Endothelial cell of umbilical vein (primary cell): ENCODE data around the gene MBD3. TPM values are rescaled to one million over a fixed set of nuclear protein-coding genes. Genes with fewer than 3 reads are reported as not detected.

ENCODE experiments used
- BruUV-seq: library from RNA; stranded (reverse); fragments of 400-500 nt; replicated peaks from 2 replicates; lab custom pipeline; 2021; lab: Mats Ljungman, UMichigan
- CTCF ChIA-PET: fragments of 300-600, 350-600 bp; sonication (Branson Sonifier 250); formaldehyde crosslinking; loops from one replicate; lab custom pipeline; 2021; ENCODE audit warnings: antibody characterized with exemption, inconsistent platforms; lab: Charles Lee
- POLR2A ChIA-PET: fragments of 300-600, 350-600 bp; sonication (Branson Sonifier 250); formaldehyde crosslinking; loops from one replicate; lab custom pipeline; 2021; ENCODE audit warnings: antibody characterized with exemption, inconsistent platforms; lab: Charles Lee
- DNase-seq: peaks from one replicate; pipeline ENCODE4 v3.0.0-alpha.2; 2011; ENCODE audit warnings: low read depth, low spot score
- FAIRE-seq: peaks from 2 replicates; lab custom pipeline; 2011; peaks lifted over from hg19 to GRCh38; lab: Jason Lieb, UNC
- H2AFZ ChIP-seq: 2 replicates; pipeline ENCODE4 v1.6.0; 2012; ENCODE audit warnings: low read depth, low read length, control low read depth, inconsistent platforms
- H3K27ac ChIP-seq: 2 replicates; pipeline ENCODE4 v1.5.1; 2011; ENCODE audit warnings: low read depth, mild to moderate bottlenecking, control low read depth, low read length, moderate library complexity; ENCODE audit not compliant: insufficient read depth
- H3K27me3 ChIP-seq, 2 experiments: 2 replicates each; pipeline versions ENCODE4 v1.6.0 to v1.6.1; 2011; ENCODE audit warnings: low read length in 2 of 2, mixed read lengths in 1 of 2; ENCODE audit not compliant: control insufficient read depth in 2 of 2, insufficient read depth in 2 of 2
- H3K36me3 ChIP-seq, 2 experiments: 2 replicates in 1 of 2; 3 replicates in 1 of 2; pipeline ENCODE4 v1.5.1; 2011; ENCODE audit warnings: low read length in 2 of 2, mild to moderate bottlenecking in 1 of 2, moderate library complexity in 1 of 2; ENCODE audit not compliant: control insufficient read depth in 2 of 2, insufficient read depth in 2 of 2; ENCODE audit errors: extremely low read depth in 1 of 2
- H3K4me1 ChIP-seq: 3 replicates; pipeline ENCODE4 v1.5.1; 2011; ENCODE audit warnings: mild to moderate bottlenecking, low read length; ENCODE audit not compliant: control insufficient read depth, insufficient read depth; ENCODE audit errors: extremely low read depth
- H3K4me2 ChIP-seq: 2 replicates; pipeline ENCODE4 v1.6.1; 2011; ENCODE audit warnings: low read length, control low read depth, mixed read lengths; ENCODE audit not compliant: insufficient read depth
- H3K4me3 ChIP-seq, 3 experiments: fragments of 200-600 bp in 1 of 3; sonication (generic), shearing (Covaris generic) in 1 of 3; replicated peaks in 1 of 3; 2 replicates each; pipeline ENCODE4 v1.5.1; 2011 to 2016; ENCODE audit warnings: control low read depth in 3 of 3, low read length in 3 of 3, mild to moderate bottlenecking in 2 of 3, inconsistent platforms in 1 of 3, low read depth in 1 of 3, moderate library complexity in 1 of 3; ENCODE audit not compliant: insufficient read depth in 1 of 3
- H3K79me2 ChIP-seq: 2 replicates; pipeline ENCODE4 v1.6.0; 2012; ENCODE audit warnings: low read length, inconsistent platforms; ENCODE audit not compliant: control insufficient read depth, insufficient read depth
- H3K9ac ChIP-seq: replicated peaks from 2 replicates; pipeline ENCODE3; 2011; ENCODE audit warnings: low read length, control low read depth; ENCODE audit not compliant: insufficient read depth; ENCODE audit errors: extremely low read depth
- H3K9me1 ChIP-seq: replicated peaks from 3 replicates; pipeline ENCODE4 v1.6.0; 2011; ENCODE audit warnings: mild to moderate bottlenecking, low read length; ENCODE audit not compliant: control insufficient read depth, insufficient read depth; ENCODE audit errors: extremely low read depth
- H3K9me3 ChIP-seq: replicated peaks from 2 replicates; pipeline ENCODE4 v1.5.1; 2012; ENCODE audit warnings: low read length, inconsistent platforms; ENCODE audit not compliant: control insufficient read depth, insufficient read depth
- H4K20me1 ChIP-seq: replicated peaks from 2 replicates; pipeline ENCODE3; 2011; ENCODE audit warnings: mild to moderate bottlenecking, low read length; ENCODE audit not compliant: control insufficient read depth, insufficient read depth; ENCODE audit errors: extremely low read depth
- CTCF ChIP-seq, 2 donors: IDR thresholded peaks; 1 replicate in 1 of 2; 2 replicates in 1 of 2; pipeline ENCODE4 v1.5.1; 2011; ENCODE audit warnings: low read length in 2 of 2, mild to moderate bottlenecking in 2 of 2, moderate library complexity in 2 of 2, control low read depth in 1 of 2, inconsistent platforms in 1 of 2, low read depth in 1 of 2; ENCODE audit not compliant: insufficient read depth in 1 of 2; ENCODE audit errors: extremely low read depth in 1 of 2
- EZH2 ChIP-seq: IDR thresholded peaks from 2 replicates; pipeline ENCODE4 v1.6.1; 2012; ENCODE audit warnings: borderline replicate concordance, low read depth, mild to moderate bottlenecking, moderate library complexity, low read length, inconsistent platforms; ENCODE audit not compliant: severe bottlenecking
- FOS ChIP-seq: IDR thresholded peaks from 2 replicates; pipeline ENCODE4 v1.6.1; 2011; ENCODE audit warnings: mild to moderate bottlenecking, low read length, moderate library complexity, borderline replicate concordance; ENCODE audit not compliant: insufficient read depth
- GATA2 ChIP-seq: IDR thresholded peaks from 2 replicates; pipeline ENCODE4 v1.7.0; 2011; ENCODE audit warnings: low read depth, mild to moderate bottlenecking, moderate library complexity, mixed read lengths, low read length; ENCODE audit not compliant: insufficient read length, insufficient read depth
- JUN ChIP-seq: IDR thresholded peaks from 2 replicates; pipeline ENCODE4 v1.6.1; 2011; ENCODE audit warnings: borderline replicate concordance, low read depth; ENCODE audit not compliant: insufficient read length, insufficient read depth
- MAX ChIP-seq: IDR thresholded peaks from 2 replicates; pipeline ENCODE4 v1.6.1; 2011; ENCODE audit not compliant: insufficient read depth, insufficient read length
- MYC ChIP-seq: IDR thresholded peaks from one replicate; pipeline ENCODE4 v1.6.1; 2011; ENCODE audit warnings: mild to moderate bottlenecking, low read depth, low read length
- POLR2A ChIP-seq: IDR thresholded peaks from 2 replicates; pipeline ENCODE4 v1.6.1; 2012; ENCODE audit warnings: low read depth, mild to moderate bottlenecking, control low read depth, low read length
- POLR2AphosphoS5 ChIP-seq: IDR thresholded peaks from 2 replicates; pipeline ENCODE4 v1.6.1; 2012; ENCODE audit warnings: low read depth, mild to moderate bottlenecking, control low read depth, low read length, moderate library complexity; ENCODE audit not compliant: insufficient read depth
- dilution Hi-C: fragments of 300-500 bp; cut with MboI; formaldehyde crosslinking; loops from one replicate; pipeline ENCODE4 v1.15.0; 2019; ENCODE audit warnings: low sequenced_read_pairs; ENCODE audit not compliant: extremely low pct_ligation_motif_present
- intact Hi-C: fragments of 100-400 bp; cut with micrococcal nuclease; formaldehyde crosslinking; loops from one replicate; pipeline ENCODE4 v1.10.0; 2022
- polyA plus RNA-seq, 4 experiments: library from polyadenylated mRNA; depleted of rRNA in 3 of 4; stranded (reverse) in 3 of 4; unstranded in 1 of 4; fragments of >200 nt; gene quantifications; 2 replicates each; pipeline versions ENCODE4 v1.2.1 to v1.2.3, GENCODE V29; 2011 to 2012; ENCODE audit warnings: missing spikeins in 1 of 4
- total RNA-seq: library from RNA; stranded (reverse); gene quantifications from 2 replicates; pipeline ENCODE4 v1.2.3, GENCODE V29; 2021

Gene MBD3
- total and polyA plus RNA-seq, 2 donors (not counting 3 experiments of a cell fraction or from before 2014, with no cell fraction given): 96.8 to 120 TPM

GRCh38 chr19:1630811-1631210 lies 38.1 kb upstream of the MBD3 start:
- no peak overlapping the region for H3K9ac ChIP-seq
- H3K9me1 ChIP-seq: no peaks in the 10 kb centered on the region
- TF ChIP-seq POLR2AphosphoS5 (no peak), JUN (no peak), POLR2A (no peak), FOS (no peak), EZH2 (no peak), MYC (no peak), CTCF (IDR thresholded peaks at IDR 0.05; ENCODE audit: extremely low read depth in 1 of 2, insufficient read depth in 1 of 2, low read depth in 1 of 2, low read length in 2 of 2) (no peak), GATA2 (no peak), MAX (no peak)
- no peak overlapping the region for H2AFZ ChIP-seq
- no peaks in the 10 kb centered on the region for H3K27me3 ChIP-seq
- H3K4me3 ChIP-seq: no peak overlapping the region
- dilution Hi-C loops: no loop called here
- ChIA-PET POLR2A (no interaction called here), CTCF (no interaction called here)
- H3K27ac ChIP-seq: no peak overlapping the region
- H3K79me2 ChIP-seq: peaks cover 9% of the 10 kb centered on the region
- H3K4me1 ChIP-seq: no peaks in the 10 kb centered on the region
- DNase-seq (no peak), FAIRE-seq (no peak)
- no peaks in the 10 kb centered on the region for H4K20me1 ChIP-seq
- peaks cover 4 to 39% of the 10 kb centered on the region in 2 experiments for H3K36me3 ChIP-seq
- no peak overlapping the region for H3K4me2 ChIP-seq
- H3K9me3 ChIP-seq: no peaks in the 10 kb centered on the region
- intact Hi-C loops: no loop called here
- BruUV-seq: no TSS peak
